K562 (cell line): ENCODE data around the gene VILL. TPM values are rescaled to one million over a fixed set of nuclear protein-coding genes. Genes with fewer than 3 reads are reported as not detected.

Experiments used
- CBFA2T3 ChIP-seq: fragments of 450-650 bp; IDR thresholded peaks from 2 replicates; pipeline ENCODE4 v1.6.1; 2017
- CC2D1A ChIP-seq: fragments of 450-650 bp; IDR thresholded peaks from 2 replicates; pipeline ENCODE4 v1.6.1; 2017; ENCODE audit warnings: mild to moderate bottlenecking
- FOXJ2 ChIP-seq: fragments of 200-800 bp; sonication (Bioruptor generic); IDR thresholded peaks from 2 replicates; pipeline ENCODE4 v1.6.1; 2016; ENCODE audit warnings: missing genetic modification characterization, missing compliant biosample characterization
- HDAC2 ChIP-seq: fragments of 450-650 bp; IDR thresholded peaks from 2 replicates; pipeline ENCODE4 v1.6.1; 2016; ENCODE audit warnings: mild to moderate bottlenecking
- PHF20 ChIP-seq: fragments of 450-650 bp; IDR thresholded peaks from 2 replicates; pipeline ENCODE4 v1.6.1; 2018; ENCODE audit not compliant: partially characterized antibody
- RBM14 ChIP-seq: fragments of 200-400 bp; formaldehyde crosslinking; IDR thresholded peaks from 2 replicates; pipeline ENCODE4 v1.6.1; 2018; ENCODE audit warnings: low read depth, mild to moderate bottlenecking, low read length, moderate library complexity, borderline replicate concordance; ENCODE audit not compliant: insufficient read depth
- RBM15 ChIP-seq: fragments of 200-400 bp; formaldehyde crosslinking; IDR thresholded peaks from 2 replicates; pipeline ENCODE4 v1.6.1; 2018; ENCODE audit warnings: mild to moderate bottlenecking, low read length, moderate library complexity; ENCODE audit not compliant: insufficient read depth
- SMARCE1 ChIP-seq: fragments of 450-650 bp; IDR thresholded peaks from 2 replicates; pipeline ENCODE4 v1.7.1; 2016; ENCODE audit warnings: mild to moderate bottlenecking
- TOE1 ChIP-seq, 2 experiments: fragments of 450-650 bp in 1 of 2; sonication (generic) in 1 of 2; formaldehyde crosslinking in 1 of 2; IDR thresholded peaks; 2 replicates each; pipeline versions ENCODE4 v1.7.1 to v1.8.0; 2016 to 2022; ENCODE audit warnings: borderline replicate concordance in 2 of 2, mild to moderate bottlenecking in 2 of 2, antibody characterized with exemption in 1 of 2, inconsistent platforms in 1 of 2, low read depth in 1 of 2, missing genetic modification reagents in 1 of 2, moderate library complexity in 1 of 2
- ZNF77 ChIP-seq: fragments of 250-450 bp; sonication (Bioruptor Pico); IDR thresholded peaks from 2 replicates; pipeline ENCODE4 v1.5.0; 2020
- polyA plus RNA-seq, 8 experiments: library from polyadenylated mRNA; depleted of rRNA in 4 of 8; stranded (reverse) in 5 of 8; unstranded in 3 of 8; fragments of >200 nt; fragmentation: Nextera tagmentation in 2 of 8; fragmentation: Illumina TruSeq in 1 of 8; extraction: Ambion mirVana in 2 of 8; extraction: Trizol in 1 of 8; gene quantifications; 2 replicates each; pipeline versions ENCODE4 v1.2.1 to v1.2.3, GENCODE V29; 2011 to 2014; ENCODE audit warnings: inconsistent platforms in 1 of 8, missing spikeins in 1 of 8
- total RNA-seq, 7 experiments: library from RNA; depleted of rRNA in 6 of 7; stranded (reverse); fragments of >200 nt in 6 of 7; fragmentation: Illumina TruSeq in 2 of 7; extraction: Trizol in 2 of 7; gene quantifications; 2 replicates each; pipeline versions ENCODE4 v1.2.1 to v1.2.3, GENCODE V29; 2011 to 2021; ENCODE audit warnings: low replicate concordance in 1 of 7
- TF ChIP-seq, protein P1 (sequence below), 2 experiments: fragments of 450-650 bp; IDR thresholded peaks; 2 replicates each; pipeline ENCODE4 v1.6.1; 2018; ENCODE audit warnings: mild to moderate bottlenecking in 2 of 2, low read depth in 1 of 2; ENCODE audit not compliant: partially characterized antibody in 2 of 2
- TF ChIP-seq, protein P2 (sequence below): fragments of 450-650 bp; IDR thresholded peaks from 2 replicates; pipeline ENCODE4 v1.6.1; 2018; ENCODE audit warnings: mild to moderate bottlenecking, low read depth; ENCODE audit not compliant: partially characterized antibody
- TF ChIP-seq, protein P3 (sequence below): fragments of 450-650 bp; formaldehyde crosslinking; IDR thresholded peaks from 2 replicates; pipeline ENCODE4 v1.4.0; 2020; ENCODE audit warnings: mild to moderate bottlenecking, moderate library complexity
- TF ChIP-seq, protein P4 (sequence below), 2 experiments: IDR thresholded peaks; 2 replicates each; pipeline ENCODE4 v1.6.1; 2012; ENCODE audit warnings: improper control_type of control experiment in 2 of 2, low read depth in 2 of 2, low read length in 2 of 2, borderline replicate concordance in 1 of 2
- TF ChIP-seq, protein P5 (sequence below): fragments of 250-450 bp; sonication (Bioruptor Pico); IDR thresholded peaks from 2 replicates; pipeline ENCODE4 v1.5.0; 2021

The VILL gene
- total and polyA plus RNA-seq, 9 of the 15 experiments (the other 6 are each of a cell fraction or from before 2014, with no cell fraction given) = 0.11 to 16.0 (median 8.8) TPM

DNA sequence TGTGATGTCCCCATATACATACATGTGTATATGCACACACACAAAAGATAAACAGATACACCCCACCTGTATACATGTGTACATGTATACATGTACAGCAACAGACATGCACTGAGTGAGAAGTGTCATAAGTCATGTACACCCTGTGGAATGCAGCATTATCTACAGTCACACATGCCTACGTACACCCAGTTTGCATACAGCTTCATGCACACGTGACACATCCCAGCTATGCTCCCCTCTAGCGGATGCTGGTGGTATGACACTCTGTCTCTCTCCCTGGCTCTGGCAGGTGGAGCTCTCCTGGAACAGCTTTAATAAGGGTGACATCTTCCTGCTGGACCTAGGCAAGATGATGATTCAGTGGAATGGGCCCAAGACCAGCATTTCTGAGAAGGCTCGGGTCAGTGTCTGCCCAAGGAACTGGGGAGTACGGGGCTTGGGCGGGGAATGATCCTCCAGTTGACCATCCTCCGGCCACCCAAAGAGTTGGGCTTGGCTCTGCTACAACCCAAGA lies 6.3 kb downstream of the VILL start (continued):
- TF ChIP-seq, protein P1, sequence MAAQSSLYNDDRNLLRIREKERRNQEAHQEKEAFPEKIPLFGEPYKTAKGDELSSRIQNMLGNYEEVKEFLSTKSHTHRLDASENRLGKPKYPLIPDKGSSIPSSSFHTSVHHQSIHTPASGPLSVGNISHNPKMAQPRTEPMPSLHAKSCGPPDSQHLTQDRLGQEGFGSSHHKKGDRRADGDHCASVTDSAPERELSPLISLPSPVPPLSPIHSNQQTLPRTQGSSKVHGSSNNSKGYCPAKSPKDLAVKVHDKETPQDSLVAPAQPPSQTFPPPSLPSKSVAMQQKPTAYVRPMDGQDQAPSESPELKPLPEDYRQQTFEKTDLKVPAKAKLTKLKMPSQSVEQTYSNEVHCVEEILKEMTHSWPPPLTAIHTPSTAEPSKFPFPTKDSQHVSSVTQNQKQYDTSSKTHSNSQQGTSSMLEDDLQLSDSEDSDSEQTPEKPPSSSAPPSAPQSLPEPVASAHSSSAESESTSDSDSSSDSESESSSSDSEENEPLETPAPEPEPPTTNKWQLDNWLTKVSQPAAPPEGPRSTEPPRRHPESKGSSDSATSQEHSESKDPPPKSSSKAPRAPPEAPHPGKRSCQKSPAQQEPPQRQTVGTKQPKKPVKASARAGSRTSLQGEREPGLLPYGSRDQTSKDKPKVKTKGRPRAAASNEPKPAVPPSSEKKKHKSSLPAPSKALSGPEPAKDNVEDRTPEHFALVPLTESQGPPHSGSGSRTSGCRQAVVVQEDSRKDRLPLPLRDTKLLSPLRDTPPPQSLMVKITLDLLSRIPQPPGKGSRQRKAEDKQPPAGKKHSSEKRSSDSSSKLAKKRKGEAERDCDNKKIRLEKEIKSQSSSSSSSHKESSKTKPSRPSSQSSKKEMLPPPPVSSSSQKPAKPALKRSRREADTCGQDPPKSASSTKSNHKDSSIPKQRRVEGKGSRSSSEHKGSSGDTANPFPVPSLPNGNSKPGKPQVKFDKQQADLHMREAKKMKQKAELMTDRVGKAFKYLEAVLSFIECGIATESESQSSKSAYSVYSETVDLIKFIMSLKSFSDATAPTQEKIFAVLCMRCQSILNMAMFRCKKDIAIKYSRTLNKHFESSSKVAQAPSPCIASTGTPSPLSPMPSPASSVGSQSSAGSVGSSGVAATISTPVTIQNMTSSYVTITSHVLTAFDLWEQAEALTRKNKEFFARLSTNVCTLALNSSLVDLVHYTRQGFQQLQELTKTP (IDR thresholded peaks at IDR 0.05; ENCODE audit: low read depth in 1 of 2, partially characterized antibody in 2 of 2) = peak in 1 of 2 experiments; percentile 99
- TF ChIP-seq, protein P2, sequence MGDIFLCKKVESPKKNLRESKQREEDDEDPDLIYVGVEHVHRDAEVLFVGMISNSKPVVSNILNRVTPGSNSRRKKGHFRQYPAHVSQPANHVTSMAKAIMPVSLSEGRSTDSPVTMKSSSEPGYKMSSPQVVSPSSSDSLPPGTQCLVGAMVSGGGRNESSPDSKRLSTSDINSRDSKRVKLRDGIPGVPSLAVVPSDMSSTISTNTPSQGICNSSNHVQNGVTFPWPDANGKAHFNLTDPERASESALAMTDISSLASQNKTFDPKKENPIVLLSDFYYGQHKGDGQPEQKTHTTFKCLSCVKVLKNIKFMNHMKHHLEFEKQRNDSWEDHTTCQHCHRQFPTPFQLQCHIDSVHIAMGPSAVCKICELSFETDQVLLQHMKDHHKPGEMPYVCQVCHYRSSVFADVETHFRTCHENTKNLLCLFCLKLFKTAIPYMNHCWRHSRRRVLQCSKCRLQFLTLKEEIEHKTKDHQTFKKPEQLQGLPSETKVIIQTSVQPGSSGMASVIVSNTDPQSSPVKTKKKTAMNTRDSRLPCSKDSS = no peak
- TF ChIP-seq FOXJ2 (tag) (no peak), ZNF77 (no peak), TOE1 (IDR thresholded peaks at IDR 0.05; ENCODE audit: borderline replicate concordance) (peak; percentile 96), TOE1 (CRISPR knock-in tag; IDR thresholded peaks at IDR 0.05; ENCODE audit: borderline replicate concordance, low read depth) (no peak), PHF20 (peak; percentile 79), SMARCE1 (peak; percentile 71), RBM15 (no peak), RBM14 (no peak), CC2D1A (peak; percentile 36; the same call in 1 of the 2 replicates), CBFA2T3 (peak; percentile 81), HDAC2 (peak; percentile 61; the same call in 1 of the 2 replicates)
- TF ChIP-seq, protein P3, sequence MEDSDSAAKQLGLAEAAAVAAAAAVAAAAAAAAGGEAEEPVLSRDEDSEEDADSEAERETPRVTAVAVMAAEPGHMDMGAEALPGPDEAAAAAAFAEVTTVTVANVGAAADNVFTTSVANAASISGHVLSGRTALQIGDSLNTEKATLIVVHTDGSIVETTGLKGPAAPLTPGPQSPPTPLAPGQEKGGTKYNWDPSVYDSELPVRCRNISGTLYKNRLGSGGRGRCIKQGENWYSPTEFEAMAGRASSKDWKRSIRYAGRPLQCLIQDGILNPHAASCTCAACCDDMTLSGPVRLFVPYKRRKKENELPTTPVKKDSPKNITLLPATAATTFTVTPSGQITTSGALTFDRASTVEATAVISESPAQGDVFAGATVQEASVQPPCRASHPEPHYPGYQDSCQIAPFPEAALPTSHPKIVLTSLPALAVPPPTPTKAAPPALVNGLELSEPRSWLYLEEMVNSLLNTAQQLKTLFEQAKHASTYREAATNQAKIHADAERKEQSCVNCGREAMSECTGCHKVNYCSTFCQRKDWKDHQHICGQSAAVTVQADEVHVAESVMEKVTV (CRISPR knock-in tag) = 0 out of 2 replicates have a peak, but pooled peaks have one; percentile 12
- TF ChIP-seq, protein P4, sequence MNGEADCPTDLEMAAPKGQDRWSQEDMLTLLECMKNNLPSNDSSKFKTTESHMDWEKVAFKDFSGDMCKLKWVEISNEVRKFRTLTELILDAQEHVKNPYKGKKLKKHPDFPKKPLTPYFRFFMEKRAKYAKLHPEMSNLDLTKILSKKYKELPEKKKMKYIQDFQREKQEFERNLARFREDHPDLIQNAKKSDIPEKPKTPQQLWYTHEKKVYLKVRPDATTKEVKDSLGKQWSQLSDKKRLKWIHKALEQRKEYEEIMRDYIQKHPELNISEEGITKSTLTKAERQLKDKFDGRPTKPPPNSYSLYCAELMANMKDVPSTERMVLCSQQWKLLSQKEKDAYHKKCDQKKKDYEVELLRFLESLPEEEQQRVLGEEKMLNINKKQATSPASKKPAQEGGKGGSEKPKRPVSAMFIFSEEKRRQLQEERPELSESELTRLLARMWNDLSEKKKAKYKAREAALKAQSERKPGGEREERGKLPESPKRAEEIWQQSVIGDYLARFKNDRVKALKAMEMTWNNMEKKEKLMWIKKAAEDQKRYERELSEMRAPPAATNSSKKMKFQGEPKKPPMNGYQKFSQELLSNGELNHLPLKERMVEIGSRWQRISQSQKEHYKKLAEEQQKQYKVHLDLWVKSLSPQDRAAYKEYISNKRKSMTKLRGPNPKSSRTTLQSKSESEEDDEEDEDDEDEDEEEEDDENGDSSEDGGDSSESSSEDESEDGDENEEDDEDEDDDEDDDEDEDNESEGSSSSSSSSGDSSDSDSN (IDR thresholded peaks at IDR 0.05; ENCODE audit: borderline replicate concordance in 1 of 2, low read depth in 2 of 2, low read length in 2 of 2) = peak in 1 of 2 experiments; percentile 48; a peak in 1 of 4 replicates
- TF ChIP-seq, protein P5, sequence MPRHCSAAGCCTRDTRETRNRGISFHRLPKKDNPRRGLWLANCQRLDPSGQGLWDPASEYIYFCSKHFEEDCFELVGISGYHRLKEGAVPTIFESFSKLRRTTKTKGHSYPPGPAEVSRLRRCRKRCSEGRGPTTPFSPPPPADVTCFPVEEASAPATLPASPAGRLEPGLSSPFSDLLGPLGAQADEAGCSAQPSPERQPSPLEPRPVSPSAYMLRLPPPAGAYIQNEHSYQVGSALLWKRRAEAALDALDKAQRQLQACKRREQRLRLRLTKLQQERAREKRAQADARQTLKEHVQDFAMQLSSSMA (CRISPR knock-in tag) = no peak
